SW480 (cell line): Measurements from ENCODE around the gene GNG7.
A peak's percentile ranks its signal among the peaks of the same experiment; 100 is the strongest.
"Not testable (repeated sequence)": the region's sequence is repeated elsewhere in the genome, so short reads cannot be mapped to it uniquely, and the experiment has no call there.

Experiments used
- DNase-seq: peaks from one replicate; pipeline ENCODE4 v3.0.0-alpha.2; 2016; ENCODE audit warnings: low spot score

GNG7 gene

DNA sequence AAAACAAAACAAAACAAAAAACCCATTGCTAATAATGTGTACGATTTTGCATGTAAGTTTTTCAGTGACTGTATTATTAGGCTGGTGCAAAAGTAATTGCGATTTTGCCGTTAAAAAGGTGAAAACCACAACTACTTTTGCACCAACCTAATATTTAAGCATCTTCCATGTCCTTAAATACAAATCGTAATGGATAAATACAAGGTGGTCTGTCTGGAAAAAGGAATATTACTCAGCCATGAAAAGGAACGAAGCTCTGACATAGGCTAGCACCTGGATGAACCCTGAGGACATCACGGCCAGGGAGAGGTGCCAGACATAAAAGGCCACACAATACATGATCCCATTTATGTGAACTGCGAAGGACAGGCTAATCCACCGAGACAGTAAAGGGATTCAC, 193.4 kb downstream of the GNG7 start:
- DNase-seq: no peak

GRCh38 chr19:2507109-2507508, 195.4 kb downstream of the GNG7 start:
- DNase-seq: peak; percentile 76

GRCh38 chr19:2506656-2507055, 195.8 kb downstream of the GNG7 start:
- not testable (repeated sequence) for DNase-seq

- DNase-seq: peak; percentile 91
Observed at GRCh38 chr19:2503521-2504109, 198.9 kb downstream of the GNG7 start.

DNA sequence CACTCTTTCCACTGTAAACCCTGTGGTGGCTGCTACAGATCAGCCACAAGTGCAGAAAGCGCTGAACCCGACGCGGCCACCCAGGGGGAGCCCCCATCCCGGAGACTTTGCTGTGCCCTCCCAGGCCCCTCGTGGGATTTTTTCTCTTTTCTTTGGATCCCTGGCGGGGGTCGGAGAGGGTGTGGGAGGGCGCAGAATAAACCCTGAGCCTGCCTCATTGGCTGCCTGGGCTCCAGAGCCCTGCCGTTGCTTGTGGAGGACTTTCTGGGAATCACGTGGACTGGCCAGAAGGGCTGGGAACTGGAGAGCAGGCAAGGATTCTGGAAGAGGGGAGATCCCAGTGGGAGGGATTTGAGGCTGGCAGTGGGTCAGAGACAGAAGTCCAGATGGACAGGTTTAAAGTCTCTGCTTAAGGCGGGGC, 201.6 kb downstream of the GNG7 start:
- DNase-seq: no peak

DNA sequence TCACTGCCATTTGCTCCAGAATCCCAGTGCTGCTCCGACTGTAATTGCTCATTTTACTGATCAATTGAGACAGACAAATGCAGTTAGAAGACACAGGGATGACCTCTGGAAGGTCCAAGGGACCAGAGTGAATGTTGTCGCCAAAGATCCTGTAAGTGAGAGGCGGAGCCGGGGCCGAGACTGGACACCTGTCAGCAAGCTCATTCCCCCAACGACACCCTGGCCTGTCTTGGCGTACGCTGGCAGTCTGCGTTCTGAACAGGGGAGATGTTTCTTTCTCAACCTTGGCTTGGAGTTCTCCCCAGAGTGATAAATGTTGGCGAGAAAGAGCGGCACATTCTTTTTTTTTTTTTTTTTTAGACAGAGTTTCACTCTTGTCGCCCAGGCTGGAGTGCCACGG, 202.3 kb downstream of the GNG7 start:
- no peak for DNase-seq

- DNase-seq: no peak
Observed at GRCh38 chr19:2497186-2497585, 205.3 kb downstream of the GNG7 start.

- no peak for DNase-seq
Observed at GRCh38 chr19:2495651-2496316, 206.7 kb downstream of the GNG7 start.

DNA sequence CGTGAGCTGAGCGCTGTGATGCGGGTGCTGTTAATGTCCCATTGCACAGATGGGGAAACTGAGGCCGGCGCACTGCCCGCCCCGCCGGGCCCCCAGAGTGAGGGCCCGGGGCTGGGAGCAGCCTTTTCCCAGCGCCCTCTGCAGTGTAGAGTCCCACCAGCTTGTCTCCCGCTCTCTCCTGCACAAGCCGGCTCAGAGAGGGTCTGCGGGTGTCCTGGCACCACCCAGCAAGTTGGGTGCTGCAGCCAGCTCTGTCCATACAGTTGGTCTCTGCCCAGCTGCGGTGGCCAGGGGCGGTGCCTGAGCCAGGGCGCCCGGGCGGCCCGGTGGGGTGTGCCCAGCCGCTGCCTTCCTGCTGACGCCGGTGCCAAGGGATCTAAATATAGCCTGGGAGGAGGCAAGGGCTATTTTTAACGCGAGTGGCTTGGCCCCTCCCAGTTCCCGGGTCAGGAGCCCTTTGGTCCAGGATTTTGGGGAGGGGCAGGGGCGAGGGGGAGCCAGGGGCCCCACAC, 207.3 kb downstream of the GNG7 start:
- DNase-seq: peak; percentile 76

DNA sequence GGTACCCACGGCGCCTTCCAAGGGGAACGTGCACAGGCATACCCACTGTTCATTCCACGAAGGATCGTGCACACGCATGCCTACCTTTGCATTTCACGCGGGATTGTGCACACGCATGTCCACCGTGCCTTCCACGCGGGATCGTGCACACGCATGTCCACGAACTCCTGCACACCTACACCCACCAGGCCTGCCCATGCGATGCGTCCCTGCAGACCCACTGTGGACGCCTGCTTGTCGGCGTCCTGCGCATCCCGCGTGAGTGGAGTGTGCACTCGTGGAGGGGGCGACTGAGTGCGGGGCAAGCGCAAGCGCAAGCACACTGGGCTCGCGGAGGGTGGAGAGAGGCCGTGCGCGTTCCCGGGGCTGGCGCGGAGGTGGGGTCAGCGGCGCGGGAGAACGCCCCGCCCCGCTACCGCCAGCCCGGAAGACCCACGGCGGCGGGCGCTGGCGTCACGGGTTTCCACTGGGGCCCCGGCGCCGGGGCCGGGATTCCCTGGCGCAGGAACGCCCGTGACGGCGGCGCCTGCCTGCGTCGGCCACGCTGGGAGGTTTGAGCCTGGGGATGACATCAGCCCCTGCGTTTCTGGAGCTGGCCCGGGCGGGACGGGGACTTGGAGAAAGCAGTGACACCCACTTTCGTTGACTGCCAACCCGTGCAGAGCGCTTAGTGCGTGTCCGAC, 207.9 kb downstream of the GNG7 start:
- DNase-seq: peak; percentile 34

- DNase-seq: no peak
Observed at GRCh38 chr19:2494084-2494446, 208.4 kb downstream of the GNG7 start.

DNA sequence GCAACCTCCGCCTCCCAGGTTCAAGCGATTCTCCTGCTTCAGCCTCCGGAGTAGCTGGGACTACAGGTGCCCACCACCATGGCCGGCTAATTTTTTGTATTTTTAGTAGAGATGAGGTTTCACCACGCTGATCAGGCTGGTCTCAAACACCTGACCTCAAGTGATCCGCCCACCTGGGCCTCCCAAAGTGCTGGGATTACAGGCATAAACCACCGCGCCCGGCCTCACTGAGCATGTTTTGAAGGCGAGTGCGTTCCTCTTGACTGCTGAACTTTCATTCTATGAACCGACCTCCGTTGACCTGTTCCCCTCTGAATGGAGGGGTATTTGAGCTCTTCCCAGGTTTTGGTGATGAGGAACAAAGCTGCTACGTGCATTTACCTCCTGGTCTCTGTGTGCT, 209.0 kb downstream of the GNG7 start:
- not testable (repeated sequence) for DNase-seq

GRCh38 chr19:2492870-2493269, 209.6 kb downstream of the GNG7 start:
- DNase-seq: no peak

- DNase-seq: peak; percentile 62
Observed at GRCh38 chr19:2491130-2491801, 211.2 kb downstream of the GNG7 start.

DNA sequence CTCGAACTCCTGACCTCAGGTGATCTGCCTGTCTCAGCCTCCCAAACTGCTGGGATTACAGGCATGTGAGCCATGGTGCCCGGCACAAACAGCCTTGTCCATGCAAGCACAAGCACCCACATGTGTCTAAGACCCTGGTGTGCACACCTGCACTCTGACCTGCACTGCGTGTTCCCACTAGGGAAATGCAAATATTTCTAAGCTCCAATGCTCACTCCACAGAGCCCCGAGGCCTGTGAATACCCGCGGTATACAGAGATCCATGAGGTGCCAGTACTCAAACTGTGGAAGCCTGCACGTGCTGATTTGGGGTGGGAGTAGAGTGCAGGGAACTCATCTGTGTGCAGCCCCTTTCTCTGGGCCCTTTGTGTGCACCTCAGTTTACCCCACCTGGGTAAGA, 211.8 kb downstream of the GNG7 start:
- DNase-seq: no peak

GRCh38 chr19:2488942-2489731, 213.4 kb downstream of the GNG7 start:
- peak; percentile 48 for DNase-seq

DNA sequence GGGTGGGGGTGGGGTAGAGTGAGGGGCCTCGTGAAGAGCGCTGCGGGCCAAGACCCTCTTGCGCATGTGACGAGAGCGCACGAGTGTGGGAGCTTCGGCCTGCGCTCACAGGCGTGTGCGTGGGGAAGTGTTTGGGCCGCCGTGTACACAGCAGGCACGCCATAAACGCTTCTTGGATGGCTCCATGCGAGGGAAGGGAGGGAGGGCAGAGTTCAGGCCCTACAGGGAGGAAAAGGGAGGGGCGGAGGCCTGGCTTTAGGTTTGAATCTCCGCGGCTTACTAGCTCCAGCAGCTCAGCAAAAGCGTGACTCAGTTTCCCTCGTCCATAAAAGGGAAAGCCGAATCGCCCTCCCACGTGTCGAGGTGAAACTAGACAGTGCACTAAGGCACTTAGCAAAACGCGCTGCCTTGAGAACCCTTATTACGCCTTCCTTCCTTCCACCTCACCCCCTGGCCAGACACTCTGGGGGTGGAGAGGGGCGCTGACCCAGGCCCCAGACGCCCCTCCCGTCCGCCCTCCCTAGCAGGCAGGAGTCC, 214.0 kb downstream of the GNG7 start:
- DNase-seq: no peak

DNA sequence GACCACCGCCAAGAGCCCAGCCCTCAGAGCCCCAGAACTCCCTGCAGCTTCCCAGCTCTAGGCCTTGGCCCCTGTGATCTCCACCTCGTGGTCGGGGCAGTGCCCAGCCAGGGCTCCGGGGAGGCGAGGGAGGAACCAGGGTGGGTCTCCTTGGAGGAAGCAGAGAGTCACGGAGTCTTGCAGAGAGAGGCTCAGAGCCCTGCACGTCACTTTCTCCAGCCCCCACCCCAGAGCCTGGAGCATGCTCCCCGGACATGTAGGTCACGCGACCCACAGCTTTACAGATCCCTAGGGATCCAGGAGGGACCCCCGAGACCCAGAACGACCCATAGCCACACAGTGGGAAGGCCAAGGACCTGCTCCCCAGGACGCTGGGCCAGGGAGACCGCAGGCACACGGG, 214.7 kb downstream of the GNG7 start:
- DNase-seq: no peak

GRCh38 chr19:2487090-2487489, 215.4 kb downstream of the GNG7 start:
- DNase-seq: no peak

DNA sequence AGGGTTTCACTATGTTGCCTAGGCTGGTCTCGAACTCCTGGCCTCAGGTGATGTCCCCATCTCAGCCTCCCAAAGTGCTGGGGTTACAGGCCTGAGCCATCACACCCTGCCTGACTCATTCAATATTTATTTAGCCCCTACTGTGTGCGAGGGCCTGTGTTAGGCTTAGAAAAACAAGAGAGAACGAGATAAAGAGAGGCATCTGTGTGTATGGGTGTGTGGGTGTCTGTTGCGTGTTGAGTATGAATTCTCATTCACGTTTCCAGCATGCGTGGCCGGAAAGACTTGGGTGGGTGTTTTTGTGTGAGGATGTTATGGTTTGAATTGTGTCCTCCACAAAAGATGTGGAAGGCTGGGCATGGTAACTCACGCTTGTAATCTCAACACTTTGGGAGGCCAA, 217.1 kb downstream of the GNG7 start:
- DNase-seq: no peak

GRCh38 chr19:2484178-2484937, 218.1 kb downstream of the GNG7 start:
- DNase-seq: no peak
